GM21367 (cell line): ENCODE data around the gene CHAF1A.

ENCODE experiments used
- ATAC-seq: cut with Tn5 transposase; IDR thresholded peaks from one replicate; pipeline ENCODE4 v1.9.1; 2021; ENCODE audit not compliant: unreplicated experiment

CHAF1A gene

GRCh38 chr19:4453232-4454179 lies 51.1 kb downstream of the CHAF1A start:
- ATAC-seq: no peak

GRCh38 chr19:4454747-4455718 lies 52.6 kb downstream of the CHAF1A start:
- ATAC-seq: no peak

- no peak for ATAC-seq
Observed at GRCh38 chr19:4455719-4456475, 53.5 kb downstream of the CHAF1A start.

GRCh38 chr19:4456476-4456842 lies 54.0 kb downstream of the CHAF1A start:
- no peak for ATAC-seq

- no peak for ATAC-seq
Observed at GRCh38 chr19:4456843-4457653, 54.6 kb downstream of the CHAF1A start.

- ATAC-seq: peak; percentile 83
Observed at GRCh38 chr19:4457654-4458395, 55.4 kb downstream of the CHAF1A start, which contains the start of gene UBXN6. UBXN6 (minus strand) TSS chr19:4457794; CDS start chr19:4457697, 97 bp downstream.

- no peak for ATAC-seq
Observed at GRCh38 chr19:4464815-4465581, 62.6 kb downstream of the CHAF1A start.

GRCh38 chr19:4467835-4468234 lies 65.4 kb downstream of the CHAF1A start:
- no peak for ATAC-seq

GRCh38 chr19:4471403-4472173 lies 69.1 kb downstream of the CHAF1A start:
- peak; percentile 80 for ATAC-seq

GRCh38 chr19:4472174-4472974 lies 69.9 kb downstream of the CHAF1A start, which contains the start of gene HDGFL2:
HDGFL2 (plus strand) TSS chr19:4472297; CDS start chr19:4472351, 54 bp downstream.
- ATAC-seq: no peak

- no peak for ATAC-seq
Observed at GRCh38 chr19:4473011-4473762, 70.7 kb downstream of the CHAF1A start.

- ATAC-seq: no peak
Observed at GRCh38 chr19:4473763-4474513, 71.5 kb downstream of the CHAF1A start.

GRCh38 chr19:4474514-4475022 lies 72.1 kb downstream of the CHAF1A start:
- no peak for ATAC-seq

GRCh38 chr19:4477034-4477801 lies 74.8 kb downstream of the CHAF1A start:
- ATAC-seq: no peak
